OCI-LY3 (cell line): Measurements from ENCODE around the gene MIER3.

Experiments
- H2AFZ ChIP-seq: fragments of 200-600, 300-600 bp; shearing (Covaris generic); 2 replicates; pipeline ENCODE4 v1.6.0; 2014; ENCODE audit warnings: antibody characterized with exemption, low read depth, low read length
- H3K27ac ChIP-seq: fragments of 200-600, 300-600 bp; sonication (generic); 2 replicates; pipeline ENCODE4 v1.5.1; 2014; ENCODE audit warnings: mild to moderate bottlenecking, low read length, moderate library complexity, mixed read lengths
- H3K27me3 ChIP-seq: fragments of 200-600, 300-600 bp; sonication (generic); 2 replicates; pipeline ENCODE4 v1.6.1; 2014; ENCODE audit warnings: low read depth, low read length, mixed read lengths
- H3K36me3 ChIP-seq: fragments of 200-600, 300-600 bp; sonication (generic); replicated peaks from 2 replicates; pipeline ENCODE3; 2014; ENCODE audit warnings: low read depth, low read length, mixed read lengths
- H3K4me1 ChIP-seq: fragments of 300-600, 200-600 bp; sonication (generic); 2 replicates; pipeline ENCODE4 v1.6.1; 2014; ENCODE audit warnings: low read length, mixed read lengths
- H3K4me2 ChIP-seq: fragments of 200-600, 300-600 bp; sonication (generic); 2 replicates; pipeline ENCODE4 v1.6.1; 2014; ENCODE audit warnings: low read length, mixed read lengths
- H3K4me3 ChIP-seq: fragments of 300-600, 200-600 bp; sonication (generic); 2 replicates; pipeline ENCODE4 v1.5.1; 2014; ENCODE audit warnings: antibody characterized with exemption, mild to moderate bottlenecking, low read length, moderate library complexity
- H3K79me2 ChIP-seq: fragments of 300-600, 200-600 bp; shearing (Covaris generic); 2 replicates; pipeline ENCODE4 v1.6.1; 2014; ENCODE audit warnings: mild to moderate bottlenecking, low read length, mixed read lengths
- H3K9ac ChIP-seq: fragments of 300-600, 200-600 bp; shearing (Covaris generic); 2 replicates; pipeline ENCODE4 v1.6.0; 2014; ENCODE audit warnings: mild to moderate bottlenecking, low read length, moderate library complexity
- H3K9me3 ChIP-seq: fragments of 200-600, 300-600 bp; shearing (Covaris generic); 2 replicates; pipeline ENCODE4 v1.6.1; 2014; ENCODE audit warnings: low read length, mixed read lengths; ENCODE audit not compliant: insufficient read depth
- H4K20me1 ChIP-seq: fragments of 200-600, 300-600 bp; sonication (generic); 2 replicates; pipeline ENCODE4 v1.6.1; 2016; ENCODE audit warnings: low read length, mixed read lengths; ENCODE audit not compliant: insufficient read depth
- CTCF ChIP-seq: fragments of 200-600, 300-600 bp; sonication (generic); IDR thresholded peaks from 2 replicates; pipeline ENCODE4 v1.5.1; 2014; ENCODE audit warnings: antibody characterized with exemption, low read length, low read depth
- EZH2phosphoT487 ChIP-seq: fragments of 200-600 bp; shearing (Covaris generic); IDR thresholded peaks from 2 replicates; pipeline ENCODE4 v1.6.1; 2018; ENCODE audit warnings: antibody characterized with exemption, mixed run types, low read depth

The MIER3 gene

GRCh38 chr5:56977822-56978221 is 25.9 kb upstream of the MIER3 start:
- H3K27me3 ChIP-seq: no peaks in the 10 kb centered on the region
- no peaks in the 10 kb centered on the region for H3K4me1 ChIP-seq
- no peaks in the 10 kb centered on the region for H4K20me1 ChIP-seq
- no peak overlapping the region for H3K9ac ChIP-seq
- no peaks in the 10 kb centered on the region for H3K9me3 ChIP-seq
- H3K4me3 ChIP-seq: no peak overlapping the region
- TF ChIP-seq EZH2phosphoT487: no peak
- no peak for TF ChIP-seq CTCF
- no peak overlapping the region for H3K4me2 ChIP-seq
- H3K79me2 ChIP-seq: no peaks in the 10 kb centered on the region
- no peak overlapping the region for H3K27ac ChIP-seq
- H3K36me3 ChIP-seq: no peaks in the 10 kb centered on the region
- H2AFZ ChIP-seq: no peak overlapping the region

GRCh38 chr5:56977021-56977420 is 25.1 kb upstream of the MIER3 start:
- TF ChIP-seq CTCF (no peak), EZH2phosphoT487 (no peak)
- no peaks in the 10 kb centered on the region for H3K27me3 ChIP-seq
- H4K20me1 ChIP-seq: no peaks in the 10 kb centered on the region
- H3K4me3 ChIP-seq: no peak overlapping the region
- H3K4me1 ChIP-seq: no peaks in the 10 kb centered on the region
- no peaks in the 10 kb centered on the region for H3K36me3 ChIP-seq
- H3K27ac ChIP-seq: no peak overlapping the region
- H3K79me2 ChIP-seq: no peaks in the 10 kb centered on the region
- no peak overlapping the region for H3K4me2 ChIP-seq
- no peak overlapping the region for H2AFZ ChIP-seq
- H3K9me3 ChIP-seq: no peaks in the 10 kb centered on the region
- H3K9ac ChIP-seq: no peak overlapping the region

GRCh38 chr5:56974241-56974640 is 22.3 kb upstream of the MIER3 start:
- H3K79me2 ChIP-seq: no peaks in the 10 kb centered on the region
- no peak overlapping the region for H3K9ac ChIP-seq
- no peak for TF ChIP-seq CTCF
- TF ChIP-seq EZH2phosphoT487: no peak
- H4K20me1 ChIP-seq: no peaks in the 10 kb centered on the region
- no peak overlapping the region for H3K27ac ChIP-seq
- no peak overlapping the region for H2AFZ ChIP-seq
- H3K4me1 ChIP-seq: no peaks in the 10 kb centered on the region
- H3K4me3 ChIP-seq: no peak overlapping the region
- no peak overlapping the region for H3K4me2 ChIP-seq
- H3K36me3 ChIP-seq: no peaks in the 10 kb centered on the region
- 0 out of 2 replicates have a peak, but pooled peaks cover 3% of the 10 kb centered on the region for H3K27me3 ChIP-seq
- no peaks in the 10 kb centered on the region for H3K9me3 ChIP-seq

- H4K20me1 ChIP-seq: no peaks in the 10 kb centered on the region
- no peaks in the 10 kb centered on the region for H3K36me3 ChIP-seq
- H3K4me2 ChIP-seq: no peak overlapping the region
- no peak overlapping the region for H3K9ac ChIP-seq
- H3K79me2 ChIP-seq: no peaks in the 10 kb centered on the region
- no peaks in the 10 kb centered on the region for H3K9me3 ChIP-seq
- H2AFZ ChIP-seq: no peak overlapping the region
- no peaks in the 10 kb centered on the region for H3K4me1 ChIP-seq
- no peak overlapping the region for H3K4me3 ChIP-seq
- 0 out of 2 replicates have a peak, but pooled peaks cover 3% of the 10 kb centered on the region for H3K27me3 ChIP-seq
- TF ChIP-seq EZH2phosphoT487: no peak
- no peak for TF ChIP-seq CTCF
- no peak overlapping the region for H3K27ac ChIP-seq
Observed at GRCh38 chr5:56973473-56973872, 21.6 kb upstream of the MIER3 start.
